ENCODE results near the gene ARHGAP24. TPM values are rescaled to one million over a fixed set of nuclear protein-coding genes. Genes with fewer than 3 reads are reported as not detected.

ARHGAP24 gene
- total RNA-seq, 1 experiment from 2014 or later = 1.3 TPM

GRCh38 chr4:85733798-85734197, 258.8 kb downstream of the ARHGAP24 start:
- Histone ChIP-seq H3K9me3 (ENCODE audit: control insufficient read depth in 1 of 2, insufficient read depth in 1 of 2, low read depth in 1 of 2, low read length in 2 of 2) (no peaks in the 10 kb centered on the region), H2AFZ (ENCODE audit: low read depth, low read length, poor library complexity, severe bottlenecking) (no peak overlapping the region), H3K36me3 (ENCODE audit: control insufficient read depth in 1 of 2, insufficient read depth in 2 of 2, low read length in 2 of 2) (no peaks in the 10 kb centered on the region), H3K79me2 (ENCODE audit: insufficient read depth, low read length) (no peaks in the 10 kb centered on the region), H3K27me3 (ENCODE audit: insufficient read depth, low read length) (no peaks in the 10 kb centered on the region), H4K20me1 (ENCODE audit: insufficient read depth) (no peaks in the 10 kb centered on the region), H3K9me2 (ENCODE audit: insufficient read depth) (no peaks in the 10 kb centered on the region; the same call in 1 of the 2 replicates), H3K4me3 (replicated peaks in 1 of 2; ENCODE audit: low read depth in 1 of 2, low read length in 2 of 2) (no peak overlapping the region), H3K9ac (ENCODE audit: low read length) (no peak overlapping the region), H3K4me1 (ENCODE audit: control insufficient read depth in 1 of 2, insufficient read depth in 2 of 2, low read length in 2 of 2) (peaks cover 0 to 11% of the 10 kb centered on the region in 2 experiments; a peak in 3 of 4 replicates), H3K27ac (ENCODE audit: low read depth, low read length) (no peak overlapping the region), H3K4me2 (ENCODE audit: low read length) (no peak overlapping the region)
- DNase-seq (ENCODE audit: low read depth, low spot score) (no peak), ATAC-seq (no peak)
- TF ChIP-seq SP1 (IDR thresholded peaks at IDR 0.05; ENCODE audit: low read depth) = no peak
- TF ChIP-seq, protein P1, sequence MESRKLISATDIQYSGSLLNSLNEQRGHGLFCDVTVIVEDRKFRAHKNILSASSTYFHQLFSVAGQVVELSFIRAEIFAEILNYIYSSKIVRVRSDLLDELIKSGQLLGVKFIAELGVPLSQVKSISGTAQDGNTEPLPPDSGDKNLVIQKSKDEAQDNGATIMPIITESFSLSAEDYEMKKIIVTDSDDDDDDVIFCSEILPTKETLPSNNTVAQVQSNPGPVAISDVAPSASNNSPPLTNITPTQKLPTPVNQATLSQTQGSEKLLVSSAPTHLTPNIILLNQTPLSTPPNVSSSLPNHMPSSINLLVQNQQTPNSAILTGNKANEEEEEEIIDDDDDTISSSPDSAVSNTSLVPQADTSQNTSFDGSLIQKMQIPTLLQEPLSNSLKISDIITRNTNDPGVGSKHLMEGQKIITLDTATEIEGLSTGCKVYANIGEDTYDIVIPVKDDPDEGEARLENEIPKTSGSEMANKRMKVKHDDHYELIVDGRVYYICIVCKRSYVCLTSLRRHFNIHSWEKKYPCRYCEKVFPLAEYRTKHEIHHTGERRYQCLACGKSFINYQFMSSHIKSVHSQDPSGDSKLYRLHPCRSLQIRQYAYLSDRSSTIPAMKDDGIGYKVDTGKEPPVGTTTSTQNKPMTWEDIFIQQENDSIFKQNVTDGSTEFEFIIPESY (IDR thresholded peaks at IDR 0.05; ENCODE audit: extremely low read depth, insufficient replicate concordance, low read length) = no peak
- TF ChIP-seq CBX3 (IDR thresholded peaks at IDR 0.05; ENCODE audit: low read depth) = no peak
- no peak for TF ChIP-seq RAD21 (IDR thresholded peaks at IDR 0.05; ENCODE audit: low read depth)
- TF ChIP-seq TCF7L2 (IDR thresholded peaks at IDR 0.05; ENCODE audit: borderline replicate concordance, extremely low read depth, insufficient read depth, insufficient read length) = no peak
- no peak for TF ChIP-seq POLR2A (IDR thresholded peaks at IDR 0.05; ENCODE audit: borderline replicate concordance, extremely low read depth, insufficient read depth, insufficient read length)
- TF ChIP-seq POLR2AphosphoS5 (IDR thresholded peaks at IDR 0.05; ENCODE audit: low read depth, low read length) = no peak
- ChIA-PET RAD21 (ENCODE audit: low non-redundant PET in 1 of 2, low total read pairs in 2 of 2, uncharacterized antibody in 2 of 2, unreplicated experiment in 2 of 2) (no interaction called here), POLR2A (no interaction called here), CTCF (interaction anchor here (1.1 kb wide), 1 partner anchor 14 kb away, joined by 5 read pairs; no protein-coding TSS in a partner anchor)
- intact Hi-C loops (cut with micrococcal nuclease) = no loop called here
- no TSS peak for BruUV-seq (replicated peaks)

- no peak overlapping the region for H3K4me3 ChIP-seq (replicated peaks in 1 of 2; ENCODE audit: low read depth in 1 of 2, low read length in 2 of 2)
- H3K27ac ChIP-seq (ENCODE audit: low read depth, low read length) = no peak overlapping the region
- no TSS peak for BruUV-seq (replicated peaks)
- ChIA-PET POLR2A (no interaction called here), RAD21 (ENCODE audit: low non-redundant PET in 1 of 2, low total read pairs in 2 of 2, uncharacterized antibody in 2 of 2, unreplicated experiment in 2 of 2) (no interaction called here), CTCF (interaction anchor here (1.1 kb wide), 1 partner anchor 13 kb away, joined by 5 read pairs; no protein-coding TSS in a partner anchor)
- no peaks in the 10 kb centered on the region for H4K20me1 ChIP-seq (ENCODE audit: insufficient read depth)
- H3K9me2 ChIP-seq (ENCODE audit: insufficient read depth) = no peaks in the 10 kb centered on the region; the same call in 1 of the 2 replicates
- DNase-seq (ENCODE audit: low read depth, low spot score) (peak; percentile 74), ATAC-seq (peak; percentile 40; the same call in 1 of the 2 replicates)
- H3K4me2 ChIP-seq (ENCODE audit: low read length) = peak overlapping the region; percentile 31; the same call in 1 of the 2 replicates
- H3K4me1 ChIP-seq (ENCODE audit: control insufficient read depth in 1 of 2, insufficient read depth in 2 of 2, low read length in 2 of 2) = peaks cover 0 to 11% of the 10 kb centered on the region in 2 experiments; a peak in 3 of 4 replicates
- no peaks in the 10 kb centered on the region for H3K36me3 ChIP-seq (ENCODE audit: control insufficient read depth in 1 of 2, insufficient read depth in 2 of 2, low read length in 2 of 2)
- no peaks in the 10 kb centered on the region for H3K79me2 ChIP-seq (ENCODE audit: insufficient read depth, low read length)
- intact Hi-C loops (cut with micrococcal nuclease) = no loop called here
- no peak overlapping the region for H3K9ac ChIP-seq (ENCODE audit: low read length)
- no peaks in the 10 kb centered on the region for H3K9me3 ChIP-seq (ENCODE audit: control insufficient read depth in 1 of 2, insufficient read depth in 1 of 2, low read depth in 1 of 2, low read length in 2 of 2)
- no peak overlapping the region for H2AFZ ChIP-seq (ENCODE audit: low read depth, low read length, poor library complexity, severe bottlenecking)
- no peaks in the 10 kb centered on the region for H3K27me3 ChIP-seq (ENCODE audit: insufficient read depth, low read length)
- TF ChIP-seq, protein P1 (IDR thresholded peaks at IDR 0.05; ENCODE audit: extremely low read depth, insufficient replicate concordance, low read length) = no peak
- TF ChIP-seq, protein P2, sequence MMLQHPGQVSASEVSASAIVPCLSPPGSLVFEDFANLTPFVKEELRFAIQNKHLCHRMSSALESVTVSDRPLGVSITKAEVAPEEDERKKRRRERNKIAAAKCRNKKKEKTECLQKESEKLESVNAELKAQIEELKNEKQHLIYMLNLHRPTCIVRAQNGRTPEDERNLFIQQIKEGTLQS (IDR thresholded peaks at IDR 0.05) = no peak
- TF ChIP-seq SP1 (IDR thresholded peaks at IDR 0.05; ENCODE audit: low read depth) (peak; percentile 79), ZFX (IDR thresholded peaks at IDR 0.05) (no peak), JUND (IDR thresholded peaks at IDR 0.05) (peak; percentile 91), ELF1 (IDR thresholded peaks at IDR 0.05; ENCODE audit: borderline replicate concordance, low read depth) (no peak), ZNF274 (IDR thresholded peaks at IDR 0.05; ENCODE audit: low read depth, low read length) (no peak), CBX3 (IDR thresholded peaks at IDR 0.05; ENCODE audit: low read depth) (peak; percentile 55; the same call in 1 of the 2 replicates), EGR1 (IDR thresholded peaks at IDR 0.05; ENCODE audit: low read depth) (peak; percentile 38; the same call in 1 of the 2 replicates), POLR2A (IDR thresholded peaks at IDR 0.05; ENCODE audit: borderline replicate concordance, extremely low read depth, insufficient read depth, insufficient read length) (no peak), CEBPB (IDR thresholded peaks at IDR 0.05; ENCODE audit: low read depth) (peak; percentile 63), EZH2 (IDR thresholded peaks at IDR 0.05) (no peak), TCF7L2 (IDR thresholded peaks at IDR 0.05; ENCODE audit: borderline replicate concordance, extremely low read depth, insufficient read depth, insufficient read length) (peak; percentile 83), SRF (IDR thresholded peaks at IDR 0.05; ENCODE audit: low read depth) (peak; percentile 61; the same call in 1 of the 2 replicates), POLR2AphosphoS5 (IDR thresholded peaks at IDR 0.05; ENCODE audit: low read depth, low read length) (peak; percentile 32; the same call in 1 of the 2 replicates)
Measured at GRCh38 chr4:85734424-85734831, 259.5 kb downstream of the ARHGAP24 start.
